ENCODE results near the gene ZNF391.
"Not testable (repeated sequence)": the region's sequence is repeated elsewhere in the genome, so short reads cannot be mapped to it uniquely, and the experiment has no call there.

ZNF391 gene

GRCh38 chr6:27388293-27389197 is at the start of gene ZNF391:
Gene ZNF391 (plus strand): TSS chr6:27388759. CDS start chr6:27400371, 11,612 bp downstream.
- peak; percentile 35 to 49 for DNase-seq (ENCODE audit: low read depth in 2 of 2)

GRCh38 chr6:27352850-27353249 is 35.7 kb upstream of the ZNF391 start:
- DNase-seq (ENCODE audit: low read depth in 2 of 2) = no peak

- DNase-seq (ENCODE audit: low read depth in 2 of 2) = no peak
These were observed 29.8 kb upstream of the ZNF391 start for GRCh38 chr6:27358786-27359185.

GRCh38 chr6:27359231-27359630 is 29.3 kb upstream of the ZNF391 start:
- DNase-seq (ENCODE audit: low read depth in 2 of 2) = no peak

GRCh38 chr6:27368202-27368601 is 20.4 kb upstream of the ZNF391 start:
- DNase-seq (ENCODE audit: low read depth in 2 of 2) = no peak

- DNase-seq (ENCODE audit: low read depth in 2 of 2) = no peak
These were observed 18.2 kb upstream of the ZNF391 start for GRCh38 chr6:27370391-27370790.

- peak; percentile 44 to 61 for DNase-seq (ENCODE audit: low read depth in 2 of 2)
These were observed 13.5 kb upstream of the ZNF391 start for GRCh38 chr6:27374824-27375612.

GRCh38 chr6:27375613-27376079 is 12.9 kb upstream of the ZNF391 start:
- no peak for DNase-seq (ENCODE audit: low read depth in 2 of 2)

- DNase-seq (ENCODE audit: low read depth in 2 of 2) = not testable (repeated sequence)
These were observed 10.2 kb upstream of the ZNF391 start for GRCh38 chr6:27378406-27378805.

GRCh38 chr6:27381001-27381400 is 7.6 kb upstream of the ZNF391 start:
- DNase-seq (ENCODE audit: low read depth in 2 of 2) = not testable (repeated sequence)

- DNase-seq (ENCODE audit: low read depth in 2 of 2) = no peak
These were observed 5.5 kb upstream of the ZNF391 start for GRCh38 chr6:27383011-27383410.

- DNase-seq (ENCODE audit: low read depth in 2 of 2) = no peak
These were observed 5.1 kb upstream of the ZNF391 start for GRCh38 chr6:27383481-27383880.

GRCh38 chr6:27392623-27393022 is 4.1 kb downstream of the ZNF391 start:
- DNase-seq (ENCODE audit: low read depth in 2 of 2) = no peak

- no peak for DNase-seq (ENCODE audit: low read depth in 2 of 2)
These were observed 5.5 kb downstream of the ZNF391 start for GRCh38 chr6:27394073-27394472.

- DNase-seq (ENCODE audit: low read depth in 2 of 2) = no peak
These were observed 12.5 kb downstream of the ZNF391 start for GRCh38 chr6:27400877-27401642.

- DNase-seq (ENCODE audit: low read depth in 2 of 2) = no peak
These were observed 17.5 kb downstream of the ZNF391 start for GRCh38 chr6:27406085-27406484.

- DNase-seq (ENCODE audit: low read depth in 2 of 2) = no peak
These were observed 18.7 kb downstream of the ZNF391 start for GRCh38 chr6:27407153-27407814.

- DNase-seq (ENCODE audit: low read depth in 2 of 2) = no peak
These were observed 25.7 kb downstream of the ZNF391 start for GRCh38 chr6:27414300-27414699.

GRCh38 chr6:27414996-27415395 is 26.4 kb downstream of the ZNF391 start:
- DNase-seq (ENCODE audit: low read depth in 2 of 2) = no peak

GRCh38 chr6:27415898-27416297 is 27.3 kb downstream of the ZNF391 start:
- DNase-seq (ENCODE audit: low read depth in 2 of 2) = no peak

GRCh38 chr6:27419363-27419762 is 30.8 kb downstream of the ZNF391 start:
- no peak for DNase-seq (ENCODE audit: low read depth in 2 of 2)

Data from stimulated activated CD8-positive, alpha-beta memory T cell treated with anti-CD3 and anti-CD28 coated beads, Interleukin-7, amount 100 ng/mL, for 4 hours (primary cell).